GM23248 (cell line): Measurements from ENCODE around the gene PGLYRP3.

ENCODE experiments used
- EZH2 ChIP-seq: fragments of 200-600 bp; sonication (generic); IDR thresholded peaks from 2 replicates; pipeline ENCODE4 v1.6.1; 2018; ENCODE audit warnings: antibody characterized with exemption, mild to moderate bottlenecking; ENCODE audit not compliant: insufficient read depth, poor library complexity, severe bottlenecking
- EZH2phosphoT487 ChIP-seq: fragments of 200-600 bp; sonication (generic); IDR thresholded peaks from 2 replicates; pipeline ENCODE4 v1.6.1; 2018; ENCODE audit warnings: antibody characterized with exemption, moderate library complexity, mild to moderate bottlenecking, low read depth; ENCODE audit not compliant: insufficient read depth

DNA sequence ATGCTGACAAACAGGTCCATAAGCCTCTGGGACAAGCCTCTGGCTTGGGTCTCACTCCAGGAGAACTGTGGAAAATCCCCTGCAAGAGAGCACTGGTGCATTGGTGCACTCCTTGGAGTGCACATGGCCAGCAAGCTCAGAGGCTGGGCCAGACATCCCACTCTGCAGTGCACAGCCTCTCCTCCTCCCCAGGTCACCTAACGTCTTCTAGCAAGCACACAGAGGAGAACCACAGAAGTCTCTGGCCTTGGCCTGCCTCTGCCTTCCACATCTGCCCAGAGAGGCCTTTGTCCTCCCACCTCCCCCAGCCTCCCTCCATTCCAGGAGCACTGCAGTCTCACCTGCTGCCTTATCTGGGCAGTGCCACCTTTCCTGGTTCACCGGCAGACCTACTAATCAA lies 4.2 kb downstream of the PGLYRP3 start:
- TF ChIP-seq EZH2, result no peak
- no peak for TF ChIP-seq EZH2phosphoT487
